AML-193 (cell line): ENCODE data around the gene AACS.
"Not testable (repeated sequence)": the region's sequence is repeated elsewhere in the genome, so short reads cannot be mapped to it uniquely, and the experiment has no call there.

Experiments
- DNase-seq, 2 experiments: peaks; one replicate each; lab custom pipeline; 2025; lab: John Stamatoyannopoulos, UW

AACS gene

DNA sequence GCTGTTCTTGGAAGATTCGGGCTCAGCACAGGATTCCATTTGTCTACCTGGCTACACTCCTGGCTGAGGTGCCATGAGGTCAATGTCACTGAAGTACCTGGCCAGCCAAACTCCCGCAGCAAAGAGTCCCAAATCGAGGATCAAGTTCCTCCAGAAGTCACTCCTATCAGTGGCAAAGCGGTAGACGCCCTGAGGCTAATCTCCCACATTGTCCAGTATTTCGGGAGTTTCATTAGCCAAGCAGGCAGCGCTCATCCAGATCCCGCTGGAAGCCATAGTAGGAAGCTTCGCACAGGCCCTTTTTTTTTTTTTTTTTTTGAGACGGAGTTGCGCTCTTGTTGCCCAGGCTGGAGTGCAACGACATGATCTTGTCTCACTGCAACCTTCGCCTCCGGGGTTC lies 8.9 kb upstream of the AACS start:
- no peak for DNase-seq

DNA sequence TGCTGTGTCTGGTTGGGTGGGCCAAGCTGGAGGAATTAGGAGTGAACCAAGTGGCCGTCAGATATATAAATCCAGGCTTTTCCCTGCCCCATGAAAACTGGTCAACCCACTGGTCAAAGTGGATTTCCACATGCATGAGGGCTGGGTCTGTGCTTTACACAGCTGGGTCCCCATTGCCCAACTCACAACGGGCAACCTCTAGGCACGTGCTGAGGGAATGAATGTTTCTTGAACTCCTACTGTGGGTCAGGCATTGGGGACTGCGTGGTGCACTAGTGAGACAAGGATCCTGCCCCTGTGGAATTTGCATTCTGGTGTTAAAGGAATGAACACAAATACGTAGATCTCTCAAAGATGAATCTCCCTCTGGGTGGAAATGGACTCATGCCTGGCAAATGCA lies 7.5 kb upstream of the AACS start:
- DNase-seq: no peak

GRCh38 chr12:125061229-125061628 lies 4.0 kb upstream of the AACS start:
- DNase-seq: no peak

- DNase-seq: not testable (repeated sequence)
Observed at GRCh38 chr12:125063522-125063921, 1.7 kb upstream of the AACS start.

DNA sequence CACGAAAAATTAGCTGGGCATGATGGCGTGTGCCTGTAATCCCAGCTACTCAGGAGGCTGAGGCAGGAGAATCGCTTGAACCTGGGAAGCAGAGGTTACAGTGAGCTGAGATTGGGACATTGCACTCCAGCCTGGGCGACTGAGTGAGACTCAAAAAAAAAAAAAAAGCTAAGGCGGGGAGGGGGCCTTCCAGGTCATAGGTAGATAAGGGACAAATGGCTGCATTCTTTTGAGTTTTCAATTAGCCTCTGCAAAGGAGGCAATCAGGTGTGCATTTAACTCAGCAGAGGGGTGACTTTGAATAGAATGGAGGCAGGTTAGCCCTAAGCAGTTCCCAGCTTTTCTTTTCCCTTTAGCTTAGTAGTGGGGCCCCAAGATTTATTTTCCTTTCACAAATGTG lies 743 bp upstream of the AACS start:
- no peak for DNase-seq

- DNase-seq: no peak
Observed at GRCh38 chr12:125065919-125066570, 810 bp downstream of the AACS start.

- DNase-seq: no peak
Observed at GRCh38 chr12:125068391-125068790, 3.2 kb downstream of the AACS start.

DNA sequence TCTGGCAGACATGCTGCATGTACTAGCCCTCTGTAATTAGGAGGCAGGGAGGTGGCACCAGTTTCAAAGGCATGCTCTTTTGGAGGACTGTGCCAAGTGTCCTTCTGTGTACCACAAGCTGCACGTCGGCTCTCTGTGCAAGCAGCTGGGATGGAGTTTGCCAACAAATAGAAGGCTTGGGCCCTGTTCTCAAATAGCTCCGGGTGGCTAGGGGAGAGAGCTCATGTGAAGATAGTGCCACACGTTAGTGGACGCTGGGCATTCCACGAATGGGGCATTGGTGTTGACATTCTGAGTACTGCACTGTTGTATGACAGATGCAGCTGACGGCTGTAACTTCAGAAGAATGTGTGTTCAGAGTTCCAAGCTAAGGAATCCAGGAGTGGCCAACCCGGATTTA lies 4.4 kb downstream of the AACS start:
- DNase-seq: no peak

DNA sequence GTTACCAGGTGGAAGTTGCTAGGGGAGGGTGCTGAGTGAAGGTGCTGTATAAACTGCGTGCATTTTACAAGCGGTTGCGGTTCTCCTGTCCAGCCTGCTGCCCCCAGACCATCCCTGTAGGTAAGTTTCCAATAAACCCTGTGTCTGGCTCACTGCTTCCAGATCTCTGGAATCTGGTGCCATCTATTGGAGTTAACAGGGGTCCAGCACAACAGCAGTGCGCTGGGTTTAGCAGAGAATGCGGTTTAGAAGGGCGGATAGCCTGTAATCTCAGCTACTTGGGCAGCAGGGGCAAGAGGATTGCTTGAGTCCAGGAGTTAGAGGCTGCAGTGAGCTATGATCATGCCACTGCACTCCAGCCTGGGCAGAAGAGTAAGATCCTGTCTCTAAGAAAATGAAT lies 4.9 kb downstream of the AACS start:
- DNase-seq: no peak

GRCh38 chr12:125070661-125071390 lies 5.6 kb downstream of the AACS start:
- no peak for DNase-seq

DNA sequence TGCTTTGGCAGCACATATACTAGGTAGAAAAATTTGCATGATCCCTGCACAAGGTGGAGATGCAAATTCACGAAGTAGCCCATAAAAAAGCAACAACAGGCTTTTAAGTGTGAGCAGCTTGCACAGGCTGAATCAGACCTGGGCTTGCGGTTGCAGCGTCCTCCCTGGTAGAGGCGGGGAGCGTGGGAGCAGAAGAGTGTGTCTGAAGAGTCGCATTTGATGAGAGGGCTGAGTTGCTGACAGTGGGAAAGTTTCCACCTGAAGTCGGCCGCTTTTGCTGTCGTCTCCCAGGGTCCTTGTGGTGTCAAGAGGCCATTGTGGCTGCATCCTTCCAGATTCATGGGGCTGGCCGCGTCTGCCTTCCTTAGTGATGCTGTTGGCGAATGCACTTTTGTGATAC lies 6.2 kb downstream of the AACS start:
- no peak for DNase-seq

GRCh38 chr12:125072496-125072895 lies 7.3 kb downstream of the AACS start:
- no peak for DNase-seq

- DNase-seq: not testable (repeated sequence)
Observed at GRCh38 chr12:125074294-125074693, 9.1 kb downstream of the AACS start.

- no peak for DNase-seq
Observed at GRCh38 chr12:125076103-125076502, 10.9 kb downstream of the AACS start.

DNA sequence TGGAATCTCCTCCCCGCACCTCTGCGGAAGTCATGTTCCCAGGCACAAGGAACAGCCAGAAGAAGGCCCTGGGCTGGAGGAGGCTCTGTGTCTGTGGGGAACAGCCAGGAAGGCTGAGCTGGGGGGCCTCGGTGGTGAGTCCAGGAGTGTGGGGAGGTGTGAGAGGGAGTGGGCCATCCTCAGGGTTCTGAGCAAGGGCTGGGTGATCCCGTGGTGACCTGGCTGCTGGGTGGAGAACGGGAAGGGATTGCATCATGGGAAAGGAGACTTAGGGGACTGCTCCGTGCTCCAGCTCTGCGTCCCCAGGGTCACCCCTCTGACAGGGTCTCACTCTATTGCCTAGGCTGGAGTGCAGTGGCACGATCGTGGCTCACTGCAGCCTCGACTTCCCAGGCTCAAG lies 13.8 kb downstream of the AACS start:
- DNase-seq: no peak

- DNase-seq: no peak
Observed at GRCh38 chr12:125079648-125080645, 14.7 kb downstream of the AACS start.

- no peak for DNase-seq
Observed at GRCh38 chr12:125081427-125081826, 16.2 kb downstream of the AACS start.

- no peak for DNase-seq
Observed at GRCh38 chr12:125083072-125083471, 17.8 kb downstream of the AACS start.

GRCh38 chr12:125088199-125088598 lies 23.0 kb downstream of the AACS start:
- DNase-seq: not testable (repeated sequence)

DNA sequence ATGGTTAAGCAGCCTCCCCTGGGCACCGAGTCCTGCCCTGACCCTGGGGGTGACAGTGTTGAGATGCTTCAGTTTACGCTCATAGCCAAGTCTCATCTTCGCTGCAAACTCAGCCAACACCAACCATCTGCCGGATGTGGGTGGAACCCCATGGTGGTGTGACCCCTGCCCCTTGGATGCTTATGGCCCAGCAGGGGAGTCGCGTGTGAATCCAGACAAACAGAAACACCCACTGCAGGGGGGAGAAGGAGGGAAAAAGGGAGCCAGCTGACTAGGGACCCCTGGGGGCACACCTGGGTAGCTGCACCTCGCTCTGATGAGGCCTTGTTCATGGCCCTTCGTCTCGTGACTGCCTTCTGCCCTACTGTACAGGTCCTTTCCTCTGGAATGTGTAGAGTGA lies 23.8 kb downstream of the AACS start:
- no peak for DNase-seq

DNA sequence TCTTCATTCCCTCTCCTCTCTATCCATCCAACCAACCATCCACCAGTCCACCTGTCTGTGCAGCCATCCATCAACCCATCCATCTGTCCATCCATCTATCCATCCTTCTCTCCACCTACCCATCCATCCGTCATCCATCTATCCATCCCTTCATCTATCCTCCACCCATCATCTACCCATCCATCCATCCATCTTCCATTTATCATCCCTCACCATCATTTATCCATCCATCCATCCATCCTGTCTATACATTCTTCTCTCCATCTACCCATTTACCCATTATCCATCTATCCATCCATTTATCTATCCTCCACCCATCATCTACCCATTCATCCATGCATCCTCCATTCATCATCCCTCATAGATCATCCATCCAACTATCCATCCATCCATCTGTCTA lies 24.4 kb downstream of the AACS start:
- DNase-seq: no peak

DNA sequence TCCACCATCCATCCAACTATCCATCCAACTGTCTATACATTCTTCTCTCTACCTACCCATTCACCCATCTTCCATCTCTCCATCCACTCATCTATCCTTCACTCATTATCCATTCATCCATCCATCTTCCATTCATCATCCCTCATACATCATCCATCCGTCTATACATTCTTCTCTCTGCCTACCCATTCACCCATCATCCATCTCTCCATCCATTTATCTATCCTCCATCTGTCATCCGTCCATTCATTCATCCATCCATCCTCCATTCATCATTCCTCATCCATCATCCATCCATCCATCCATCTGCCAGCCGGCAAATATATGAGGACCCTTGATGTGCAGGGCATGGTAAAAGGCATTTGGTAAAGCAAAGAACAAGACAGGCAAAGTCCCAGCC lies 25.2 kb downstream of the AACS start:
- no peak for DNase-seq

- DNase-seq: no peak
Observed at GRCh38 chr12:125091401-125091800, 26.2 kb downstream of the AACS start.
